Brain microvascular endothelial cell (primary cell): ENCODE data around the gene TRAPPC2.

Experiments used
- DNase-seq: peaks from one replicate; pipeline ENCODE4 v3.0.0-alpha.2; 2020
- H3K27ac ChIP-seq: fragments of 250-450 bp; sonication (Bioruptor Pico); 2 replicates; pipeline ENCODE4 v1.5.1; 2020; ENCODE audit warnings: mild to moderate bottlenecking, moderate library complexity
- H3K27me3 ChIP-seq: fragments of 250-450 bp; sonication (Bioruptor Pico); replicated peaks from 2 replicates; pipeline ENCODE4 v1.5.1; 2020; ENCODE audit warnings: mild to moderate bottlenecking
- H3K36me3 ChIP-seq: fragments of 250-450 bp; sonication (Bioruptor Pico); replicated peaks from 2 replicates; pipeline ENCODE4 v1.5.1; 2020; ENCODE audit warnings: mild to moderate bottlenecking
- H3K4me3 ChIP-seq: 2 replicates; pipeline ENCODE4 v1.5.1; 2011; ENCODE audit warnings: low read depth, mild to moderate bottlenecking, control low read depth, low read length, moderate library complexity
- in situ Hi-C: cut with HindIII; loops from 2 replicates; pipeline ENCODE4 v1.10.0; 2017; ENCODE audit warnings: low sequenced_read_pairs, low pct_ligation_motif_present
- TF ChIP-seq, protein P1 (sequence below): IDR thresholded peaks from 2 replicates; pipeline ENCODE4 v1.5.1; 2011; ENCODE audit warnings: low read depth, mild to moderate bottlenecking, moderate library complexity, low read length, control low read depth, inconsistent platforms; ENCODE audit errors: missing control alignments

The TRAPPC2 gene

DNA sequence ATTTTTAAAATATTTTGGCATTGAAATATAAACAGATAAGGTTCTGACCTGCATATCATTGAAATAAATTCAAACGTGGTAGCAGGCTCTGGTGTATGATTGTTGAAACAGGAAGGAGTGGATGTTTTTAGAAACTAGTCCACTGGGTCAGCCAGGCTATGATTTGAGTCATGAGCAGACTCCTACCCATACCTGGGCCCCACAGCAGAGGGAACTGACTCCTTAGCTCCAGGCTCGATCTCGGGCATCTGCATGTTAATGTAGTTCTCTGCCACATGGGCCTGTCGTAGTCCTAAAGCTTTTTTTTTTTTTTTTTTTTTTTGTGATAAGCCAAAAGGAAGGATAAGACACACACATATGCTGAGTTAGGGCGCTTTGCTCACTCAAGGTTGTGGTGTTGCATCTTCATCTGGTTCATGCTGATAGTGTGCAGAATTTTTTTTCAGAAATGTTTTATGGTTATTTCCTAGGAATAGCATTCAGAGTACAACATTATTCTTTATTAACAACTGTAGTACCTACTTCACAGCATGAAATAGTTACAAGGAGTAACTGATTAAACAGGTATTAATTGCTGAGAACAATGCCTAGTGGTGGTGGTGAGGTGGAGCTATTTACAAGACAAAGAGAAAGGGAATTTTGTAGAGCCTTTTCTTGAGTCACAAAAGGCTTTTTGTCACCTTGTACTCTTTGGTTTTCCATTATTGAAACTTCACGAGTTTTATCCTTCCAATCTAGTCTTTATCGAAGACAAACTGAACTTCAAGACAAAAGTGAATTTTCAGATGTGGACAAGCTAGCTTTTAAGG lies 27.4 kb upstream of the TRAPPC2 start:
- in situ Hi-C loops = no loop called here
- Histone ChIP-seq H3K4me3 (no peak overlapping the region), H3K36me3 (peaks cover 14% of the 10 kb centered on the region), H3K27ac (no peak overlapping the region), H3K27me3 (no peaks in the 10 kb centered on the region)
- no peak for DNase-seq
- TF ChIP-seq, protein P1, sequence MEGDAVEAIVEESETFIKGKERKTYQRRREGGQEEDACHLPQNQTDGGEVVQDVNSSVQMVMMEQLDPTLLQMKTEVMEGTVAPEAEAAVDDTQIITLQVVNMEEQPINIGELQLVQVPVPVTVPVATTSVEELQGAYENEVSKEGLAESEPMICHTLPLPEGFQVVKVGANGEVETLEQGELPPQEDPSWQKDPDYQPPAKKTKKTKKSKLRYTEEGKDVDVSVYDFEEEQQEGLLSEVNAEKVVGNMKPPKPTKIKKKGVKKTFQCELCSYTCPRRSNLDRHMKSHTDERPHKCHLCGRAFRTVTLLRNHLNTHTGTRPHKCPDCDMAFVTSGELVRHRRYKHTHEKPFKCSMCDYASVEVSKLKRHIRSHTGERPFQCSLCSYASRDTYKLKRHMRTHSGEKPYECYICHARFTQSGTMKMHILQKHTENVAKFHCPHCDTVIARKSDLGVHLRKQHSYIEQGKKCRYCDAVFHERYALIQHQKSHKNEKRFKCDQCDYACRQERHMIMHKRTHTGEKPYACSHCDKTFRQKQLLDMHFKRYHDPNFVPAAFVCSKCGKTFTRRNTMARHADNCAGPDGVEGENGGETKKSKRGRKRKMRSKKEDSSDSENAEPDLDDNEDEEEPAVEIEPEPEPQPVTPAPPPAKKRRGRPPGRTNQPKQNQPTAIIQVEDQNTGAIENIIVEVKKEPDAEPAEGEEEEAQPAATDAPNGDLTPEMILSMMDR = no peak

DNA sequence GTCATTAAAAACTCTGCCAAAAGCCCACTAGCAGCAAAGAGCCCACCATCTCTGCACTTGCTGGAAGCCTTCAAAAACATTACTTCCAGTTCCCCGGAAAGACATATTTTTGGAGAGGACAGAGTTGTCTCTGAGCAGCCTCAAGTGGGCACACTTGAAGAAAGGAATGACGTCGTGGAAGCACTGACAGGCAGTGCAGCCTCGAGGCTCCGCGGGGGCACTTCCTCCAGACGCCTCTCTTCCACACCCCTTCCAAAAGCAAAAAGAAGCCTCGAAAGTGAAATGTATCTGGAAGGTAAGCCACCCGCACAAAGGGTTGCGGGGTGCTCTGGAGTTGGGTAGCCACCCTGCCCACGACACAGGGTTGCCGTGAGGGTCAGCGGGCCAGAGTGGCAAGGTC lies 26.0 kb upstream of the TRAPPC2 start:
- H3K4me3 ChIP-seq = no peak overlapping the region
- H3K27ac ChIP-seq = no peak overlapping the region
- no peak for DNase-seq
- H3K36me3 ChIP-seq = peaks cover 17% of the 10 kb centered on the region
- in situ Hi-C loops = no loop called here
- H3K27me3 ChIP-seq = no peaks in the 10 kb centered on the region
- TF ChIP-seq, protein P1 = no peak

DNA sequence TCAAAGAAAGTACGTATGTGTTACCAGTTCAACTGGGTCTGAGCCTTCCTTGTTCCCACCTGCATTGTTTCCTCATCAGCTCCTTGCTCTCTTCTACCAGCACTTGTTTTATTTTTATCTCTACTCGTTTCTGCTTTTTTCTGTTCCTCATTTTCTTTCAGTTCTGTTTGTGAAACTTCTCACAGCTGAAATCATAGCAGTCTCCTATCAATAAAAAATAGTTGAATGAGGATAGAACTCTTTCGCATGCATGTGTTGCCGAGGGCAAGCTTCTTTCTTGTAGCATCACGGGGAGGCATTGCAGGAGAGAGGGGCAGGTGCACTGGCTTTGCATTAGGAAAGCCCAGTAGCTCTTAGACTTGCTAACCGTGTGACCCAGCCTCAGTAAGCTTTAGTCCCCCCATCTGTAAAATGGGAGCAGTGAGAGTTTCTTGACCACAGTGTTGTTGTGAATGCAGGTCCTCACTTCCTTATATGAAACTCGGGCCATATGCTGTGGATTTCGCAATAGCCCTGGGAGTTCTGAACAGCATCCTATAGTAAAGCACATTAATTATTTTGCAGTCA lies 24.8 kb upstream of the TRAPPC2 start:
- no peak for DNase-seq
- Histone ChIP-seq H3K36me3 (peaks cover 17% of the 10 kb centered on the region), H3K27ac (no peak overlapping the region), H3K27me3 (no peaks in the 10 kb centered on the region), H3K4me3 (no peak overlapping the region)
- in situ Hi-C loops = no loop called here
- TF ChIP-seq, protein P1 = no peak

DNA sequence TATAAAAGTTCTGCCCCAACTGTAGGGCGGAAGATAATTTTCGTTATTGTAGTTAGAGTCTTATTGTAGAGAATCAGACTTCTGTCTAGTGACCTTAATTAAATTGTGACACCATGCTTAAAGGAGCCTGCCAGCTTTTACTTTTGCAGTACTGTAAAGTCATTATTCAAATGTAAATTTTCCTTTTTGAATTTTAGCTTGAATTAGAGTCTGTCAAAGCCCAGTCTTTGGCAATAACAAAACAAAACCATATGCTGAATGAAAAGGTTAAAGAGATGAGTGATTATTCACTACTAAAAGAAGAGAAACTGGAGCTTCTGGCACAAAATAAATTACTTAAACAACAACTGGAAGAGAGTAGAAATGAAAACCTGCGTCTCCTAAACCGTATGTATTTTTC lies 22.0 kb upstream of the TRAPPC2 start:
- TF ChIP-seq, protein P1 = no peak
- DNase-seq = no peak
- Histone ChIP-seq H3K36me3 (peaks cover 14% of the 10 kb centered on the region), H3K4me3 (no peak overlapping the region), H3K27me3 (no peaks in the 10 kb centered on the region), H3K27ac (no peak overlapping the region)
- in situ Hi-C loops = no loop called here

DNA sequence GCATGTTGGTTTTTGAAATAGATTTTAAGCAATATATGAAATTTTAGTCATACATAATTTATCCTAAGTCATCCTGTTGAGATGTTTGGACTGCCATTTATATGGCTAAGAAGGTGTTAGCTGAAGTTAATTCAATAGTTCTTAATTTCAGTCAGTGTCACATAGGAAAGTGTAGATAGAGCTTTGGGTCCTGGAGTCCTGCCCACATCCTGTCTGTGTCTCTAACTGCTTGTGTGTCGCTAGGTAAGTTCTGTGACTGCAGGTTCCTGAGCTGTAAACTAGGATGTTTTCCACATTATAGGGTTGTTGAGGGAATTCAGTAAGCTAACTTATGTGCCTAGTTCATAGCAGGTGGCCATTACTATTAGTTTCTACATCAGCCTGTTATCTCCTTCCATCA lies 20.8 kb upstream of the TRAPPC2 start:
- no peak for DNase-seq
- Histone ChIP-seq H3K4me3 (no peak overlapping the region), H3K27me3 (no peaks in the 10 kb centered on the region), H3K27ac (no peak overlapping the region), H3K36me3 (peaks cover 16% of the 10 kb centered on the region)
- in situ Hi-C loops = no loop called here
- TF ChIP-seq, protein P1 = no peak
